AG10803 (cell line): ENCODE data around the gene TP53I11.
A peak's percentile ranks its signal among the peaks of the same experiment; 100 is the strongest.

Experiments used
- DNase-seq: peaks from one replicate; pipeline ENCODE4 v3.0.0; 2010; ENCODE audit warnings: low read depth
- H3K4me3 ChIP-seq: 2 replicates; pipeline ENCODE4 v1.5.1; 2011; ENCODE audit warnings: mild to moderate bottlenecking, low read length, control low read depth
- TF ChIP-seq, protein P1 (sequence below): conservative IDR thresholded peaks from 2 replicates; pipeline ENCODE4 v1.5.1; 2011; ENCODE audit warnings: mild to moderate bottlenecking, low read length, control low read depth, inconsistent platforms

Gene TP53I11

DNA sequence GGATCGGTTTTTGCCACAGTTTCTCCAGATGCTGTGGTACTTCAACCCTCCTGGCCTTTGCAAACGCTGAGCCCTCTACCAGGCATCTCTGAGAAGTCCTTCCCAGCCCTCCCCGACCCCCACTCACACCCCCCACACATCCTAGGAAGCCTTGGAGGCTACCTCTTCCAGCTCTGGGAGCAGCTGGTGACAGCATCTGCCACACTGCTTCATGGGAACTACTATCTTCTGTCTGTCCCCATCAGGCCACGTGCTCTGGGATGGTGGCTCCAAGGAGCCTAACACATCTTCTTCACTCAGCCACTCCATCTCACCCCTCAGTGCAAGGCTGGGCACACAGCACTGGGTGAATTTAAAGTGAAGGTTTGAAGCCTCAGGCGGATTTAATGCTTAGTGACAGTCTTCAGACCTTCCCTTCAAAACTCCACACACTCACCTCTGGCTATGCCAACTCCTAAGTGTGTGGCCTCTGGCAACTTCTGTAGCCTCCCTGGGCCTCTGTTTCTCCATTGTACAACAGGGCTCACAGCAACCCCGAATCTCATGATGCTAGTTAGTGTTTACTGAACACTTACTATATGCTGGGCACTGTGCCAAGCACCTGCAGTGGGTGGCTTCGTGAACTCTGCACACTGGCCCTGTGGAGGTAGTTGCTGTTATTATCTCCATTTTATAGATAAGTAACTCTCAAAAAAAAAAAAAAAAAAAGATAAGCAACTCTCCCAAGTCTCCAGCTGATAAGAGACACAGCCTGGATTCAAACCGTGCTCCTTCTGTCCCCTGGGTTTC lies 7.3 kb upstream of the TP53I11 start:
- H3K4me3 ChIP-seq: no peak overlapping the region
- TF ChIP-seq, protein P1, sequence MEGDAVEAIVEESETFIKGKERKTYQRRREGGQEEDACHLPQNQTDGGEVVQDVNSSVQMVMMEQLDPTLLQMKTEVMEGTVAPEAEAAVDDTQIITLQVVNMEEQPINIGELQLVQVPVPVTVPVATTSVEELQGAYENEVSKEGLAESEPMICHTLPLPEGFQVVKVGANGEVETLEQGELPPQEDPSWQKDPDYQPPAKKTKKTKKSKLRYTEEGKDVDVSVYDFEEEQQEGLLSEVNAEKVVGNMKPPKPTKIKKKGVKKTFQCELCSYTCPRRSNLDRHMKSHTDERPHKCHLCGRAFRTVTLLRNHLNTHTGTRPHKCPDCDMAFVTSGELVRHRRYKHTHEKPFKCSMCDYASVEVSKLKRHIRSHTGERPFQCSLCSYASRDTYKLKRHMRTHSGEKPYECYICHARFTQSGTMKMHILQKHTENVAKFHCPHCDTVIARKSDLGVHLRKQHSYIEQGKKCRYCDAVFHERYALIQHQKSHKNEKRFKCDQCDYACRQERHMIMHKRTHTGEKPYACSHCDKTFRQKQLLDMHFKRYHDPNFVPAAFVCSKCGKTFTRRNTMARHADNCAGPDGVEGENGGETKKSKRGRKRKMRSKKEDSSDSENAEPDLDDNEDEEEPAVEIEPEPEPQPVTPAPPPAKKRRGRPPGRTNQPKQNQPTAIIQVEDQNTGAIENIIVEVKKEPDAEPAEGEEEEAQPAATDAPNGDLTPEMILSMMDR: no peak
- no peak for DNase-seq

DNA sequence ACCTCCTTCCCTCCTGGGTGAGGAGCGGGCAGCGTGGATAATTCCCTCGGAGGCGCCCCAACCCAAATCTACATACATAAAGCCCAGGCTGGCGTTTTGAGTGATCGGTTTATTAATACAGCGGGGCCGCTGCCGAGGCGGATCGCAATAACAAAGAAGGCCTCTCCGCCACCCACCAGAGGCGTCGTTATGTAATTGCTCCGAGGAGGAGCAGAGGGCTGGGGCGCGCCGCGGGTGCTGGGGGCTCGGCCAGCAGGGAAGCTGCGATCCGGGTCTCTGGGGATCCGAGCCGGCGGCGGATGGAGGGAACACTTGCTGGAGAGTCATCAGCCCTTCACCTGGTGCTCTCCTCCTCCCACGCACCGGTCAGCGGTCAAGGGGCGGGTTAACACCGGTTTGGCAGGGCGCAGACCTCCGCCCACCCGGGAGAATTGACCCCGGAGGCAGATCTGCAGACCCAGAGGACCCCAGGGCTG lies 6.4 kb upstream of the TP53I11 start:
- DNase-seq: no peak
- TF ChIP-seq, protein P1: no peak
- no peak overlapping the region for H3K4me3 ChIP-seq

DNA sequence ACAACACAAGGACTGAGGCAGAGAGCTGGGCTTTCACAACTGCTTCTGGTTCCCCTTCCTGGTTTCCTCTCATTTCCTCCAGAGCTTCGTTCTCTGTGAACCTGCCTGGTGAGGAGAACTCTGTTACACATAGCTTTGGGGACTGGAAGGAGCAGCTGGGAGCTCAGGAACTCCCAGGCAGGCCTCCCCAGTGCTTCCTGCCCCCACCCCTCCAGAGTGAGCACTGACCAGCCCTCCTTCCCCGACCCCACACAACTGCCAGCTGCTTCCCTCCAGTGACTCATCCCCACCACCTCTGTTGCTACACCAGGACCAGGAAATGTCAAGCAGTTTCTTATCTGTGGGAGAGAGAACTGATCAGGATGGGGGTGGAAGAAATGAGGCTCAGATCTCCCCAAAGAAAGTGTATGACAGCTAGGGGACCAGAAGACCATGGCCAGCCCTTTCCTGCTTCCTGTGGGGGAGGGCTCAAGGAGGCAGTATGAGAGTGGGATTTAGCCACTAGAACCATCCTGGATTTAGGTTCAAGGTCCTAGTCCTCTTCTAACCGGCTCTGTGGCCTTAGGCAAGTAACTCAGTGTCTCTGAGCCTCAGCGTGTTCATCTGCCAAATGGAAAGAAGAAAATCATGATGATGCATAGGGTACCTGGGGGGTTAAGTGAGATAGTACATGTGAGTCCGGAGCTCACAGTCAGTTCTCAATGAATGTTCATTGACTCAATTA lies 4.5 kb upstream of the TP53I11 start:
- H3K4me3 ChIP-seq: no peak overlapping the region
- peak; percentile 69 for DNase-seq
- TF ChIP-seq, protein P1: no peak

DNA sequence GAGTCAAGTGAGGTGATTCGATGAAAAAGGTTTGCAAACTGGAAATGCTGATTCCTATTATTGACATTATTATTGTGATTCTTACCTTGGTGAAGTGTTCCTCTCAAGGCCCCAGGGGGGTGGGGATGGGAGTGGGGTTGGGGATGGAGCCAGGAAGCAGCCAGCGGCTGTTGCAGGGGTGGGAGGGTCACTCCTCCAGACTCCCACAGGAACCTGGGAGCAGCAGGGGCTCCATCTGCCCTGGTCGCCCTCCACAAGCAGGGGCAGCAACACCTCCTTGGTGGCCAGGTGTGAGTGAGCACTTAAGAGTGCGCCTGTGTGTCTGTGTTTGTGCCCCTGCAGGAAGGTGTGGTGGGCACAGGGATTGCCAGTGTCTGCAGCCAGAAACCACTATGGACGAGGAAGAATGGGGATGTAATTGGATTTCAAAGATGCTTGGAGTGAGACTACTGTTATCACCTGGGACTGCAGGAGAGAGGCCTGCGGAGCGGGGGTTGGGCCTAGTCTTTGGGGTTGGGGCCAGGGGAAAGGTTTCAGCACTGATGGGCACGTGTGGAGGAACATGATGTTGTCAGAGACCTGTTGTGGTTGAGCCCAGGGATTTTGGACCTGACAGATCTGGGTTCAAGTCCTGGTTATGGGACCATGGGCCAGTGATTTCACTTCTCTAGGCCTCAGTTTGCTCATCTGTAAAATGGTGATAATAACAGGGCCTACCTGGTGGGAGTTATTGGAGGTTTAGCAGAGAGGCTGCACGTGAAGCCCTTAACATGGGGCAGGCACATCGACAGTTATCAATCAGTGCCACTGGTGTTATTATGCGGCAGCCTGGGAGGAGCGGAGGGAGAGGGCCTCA lies 3.6 kb upstream of the TP53I11 start:
- H3K4me3 ChIP-seq: no peak overlapping the region
- TF ChIP-seq, protein P1: no peak
- no peak for DNase-seq

DNA sequence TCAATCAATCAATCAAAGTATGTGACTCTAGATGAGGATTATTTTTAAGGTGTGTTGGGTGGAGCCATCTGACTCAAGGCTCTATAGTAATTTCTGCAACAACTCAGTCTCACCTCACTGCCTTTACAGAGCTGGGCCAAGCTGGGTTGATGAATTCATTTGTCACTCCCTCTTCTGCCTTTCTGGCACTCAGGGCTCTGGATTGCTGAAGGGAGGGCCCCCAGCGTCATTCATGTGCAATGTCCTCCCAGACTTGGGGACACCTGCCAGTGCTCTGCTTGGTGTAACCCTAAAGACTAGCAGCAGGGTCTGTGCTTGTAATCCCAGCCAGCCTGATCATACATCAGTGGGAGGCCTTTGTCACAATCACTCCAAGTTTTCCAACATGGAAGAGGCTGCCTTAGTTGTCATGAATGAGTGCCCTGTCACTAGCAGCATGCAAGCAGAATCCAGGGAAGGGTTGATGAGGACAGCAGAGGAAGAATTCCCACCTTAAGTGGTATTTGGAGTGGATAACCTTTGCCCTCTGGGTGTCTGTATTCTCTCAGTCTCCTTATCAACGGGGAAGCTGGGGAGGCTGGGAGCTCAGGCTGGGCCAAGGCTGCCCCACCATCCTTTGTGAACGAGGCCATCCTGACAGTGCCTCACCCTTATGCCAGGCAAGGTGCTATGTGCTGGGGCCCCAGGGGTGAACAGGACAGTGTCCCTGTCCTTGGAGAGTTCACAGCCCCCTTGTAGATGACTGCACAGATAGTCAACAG lies 2.0 kb upstream of the TP53I11 start:
- H3K4me3 ChIP-seq: no peak overlapping the region
- TF ChIP-seq, protein P1: no peak
- no peak for DNase-seq

DNA sequence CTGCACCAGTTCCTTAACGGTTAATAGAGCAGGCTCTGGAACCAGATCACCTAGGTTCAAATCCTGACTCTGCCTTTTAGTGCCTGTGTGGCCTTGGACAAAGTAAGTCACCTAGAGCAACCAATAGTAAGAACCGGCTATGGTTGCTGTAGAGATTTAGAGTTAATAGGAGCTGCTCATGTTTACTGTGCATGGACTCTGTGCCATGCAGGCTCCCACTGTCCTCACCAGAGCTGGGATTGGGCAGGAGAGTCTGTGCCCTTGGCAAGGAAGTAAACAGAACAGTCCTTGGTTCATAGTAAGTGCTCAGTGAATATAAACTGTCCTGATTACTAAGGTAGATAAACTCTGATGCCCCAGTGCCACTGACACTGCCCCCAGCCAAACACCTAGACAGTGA lies 1.4 kb upstream of the TP53I11 start:
- no peak for DNase-seq
- TF ChIP-seq, protein P1: no peak
- no peak overlapping the region for H3K4me3 ChIP-seq
